Hepatic stellate cell (primary cell): ENCODE data around the gene DRD2.
"Not testable (repeated sequence)": the region's sequence is repeated elsewhere in the genome, so short reads cannot be mapped to it uniquely, and the experiment has no call there.

Experiments used
- DNase-seq: peaks from one replicate; pipeline ENCODE4 v3.0.0; 2011; ENCODE audit warnings: low spot score

Gene DRD2

GRCh38 chr11:113475160-113475761, at the start of gene DRD2:
Gene DRD2 (minus strand): TSS chr11:113475398. CDS start chr11:113424651, 50,747 bp downstream.
- DNase-seq: no peak

- DNase-seq: not testable (repeated sequence)
Measured at GRCh38 chr11:113523906-113524305, 48.7 kb upstream of the DRD2 start.

GRCh38 chr11:113521737-113522517, 46.7 kb upstream of the DRD2 start:
- no peak for DNase-seq

DNA sequence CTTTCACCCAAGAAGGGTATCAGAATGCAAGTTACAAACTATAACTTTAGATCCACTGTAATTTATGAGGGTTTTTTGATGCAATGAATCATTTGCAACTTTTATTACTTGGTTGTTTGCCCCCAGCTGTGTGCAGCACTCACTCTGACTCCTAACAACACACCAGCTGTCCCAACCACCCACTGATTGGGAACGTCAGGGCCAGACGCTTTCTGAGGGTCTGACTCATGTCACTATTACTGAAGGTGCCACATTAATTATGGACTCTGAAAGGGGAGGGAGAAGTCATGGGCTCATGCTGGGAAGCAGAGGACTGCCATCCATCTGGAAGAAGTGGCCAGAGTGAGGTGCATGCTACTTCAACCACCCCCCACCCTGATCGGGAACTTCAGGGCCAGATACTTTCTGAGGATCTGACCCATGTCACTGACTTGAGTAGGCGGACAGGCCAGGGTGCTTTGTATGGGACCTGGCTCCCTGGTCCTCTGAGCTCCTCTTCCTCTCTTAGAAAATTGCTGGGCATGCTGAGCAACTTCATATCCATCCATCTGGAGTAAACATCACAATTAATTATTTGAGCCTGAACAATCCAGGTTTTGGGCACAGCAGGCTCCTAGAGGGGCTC, 44.9 kb upstream of the DRD2 start:
- DNase-seq: no peak

DNA sequence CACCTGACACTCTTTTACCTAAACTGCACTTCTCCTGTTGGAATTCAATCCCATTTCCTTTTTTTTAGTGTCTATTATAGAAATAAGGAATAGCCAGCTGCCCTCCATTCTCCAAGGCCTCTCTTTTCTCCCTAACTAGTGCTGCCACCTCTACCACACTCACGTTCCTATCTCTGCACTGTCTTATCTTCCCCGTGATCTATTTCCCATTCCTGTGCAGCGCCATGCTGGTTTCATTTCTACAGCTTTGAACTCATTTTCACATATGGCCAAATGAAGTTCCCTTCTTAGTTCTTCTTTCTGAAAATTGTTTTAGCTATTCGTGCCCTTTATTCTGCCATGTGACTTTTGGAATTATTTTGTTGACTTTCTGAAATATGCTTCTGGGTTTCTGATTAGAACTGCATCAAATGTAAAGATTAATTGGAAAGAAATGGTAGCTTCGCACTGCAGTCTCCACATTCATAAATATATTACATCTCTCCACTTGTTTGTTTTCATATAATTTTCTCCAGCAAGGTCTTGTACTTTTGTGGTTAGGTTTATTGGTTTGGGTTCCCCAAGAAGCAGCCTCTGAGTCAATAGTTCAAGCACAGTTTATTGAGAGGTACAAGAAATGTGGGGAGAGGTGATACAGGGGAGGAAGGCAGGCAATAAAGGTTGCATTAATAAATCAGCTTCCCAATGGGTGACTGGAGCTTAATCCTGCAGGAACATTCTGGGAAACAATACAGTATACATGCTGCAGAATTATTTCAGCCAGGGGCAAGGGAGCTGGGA, 43.7 kb upstream of the DRD2 start:
- DNase-seq: no peak

GRCh38 chr11:113517361-113517760, 42.2 kb upstream of the DRD2 start:
- DNase-seq: no peak

DNA sequence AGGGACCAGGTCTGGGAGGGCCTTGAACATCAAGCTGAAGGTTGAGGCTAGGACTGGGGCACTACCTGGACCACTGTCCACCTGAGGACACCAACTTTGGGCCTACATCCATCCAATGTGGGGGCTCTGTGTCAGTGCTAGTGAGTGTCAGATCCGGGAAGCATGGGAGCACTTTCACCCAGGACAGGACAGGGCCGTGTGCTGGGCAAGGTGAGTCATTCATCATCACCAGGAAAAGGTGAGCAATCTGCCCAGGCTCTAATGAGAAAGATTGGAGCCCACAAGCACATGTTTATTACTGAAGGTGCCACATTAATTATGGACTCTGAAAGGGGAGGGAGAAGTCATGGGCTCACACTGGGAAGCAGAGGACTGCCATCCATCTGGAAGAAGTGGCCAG, 39.7 kb upstream of the DRD2 start:
- DNase-seq: no peak

DNA sequence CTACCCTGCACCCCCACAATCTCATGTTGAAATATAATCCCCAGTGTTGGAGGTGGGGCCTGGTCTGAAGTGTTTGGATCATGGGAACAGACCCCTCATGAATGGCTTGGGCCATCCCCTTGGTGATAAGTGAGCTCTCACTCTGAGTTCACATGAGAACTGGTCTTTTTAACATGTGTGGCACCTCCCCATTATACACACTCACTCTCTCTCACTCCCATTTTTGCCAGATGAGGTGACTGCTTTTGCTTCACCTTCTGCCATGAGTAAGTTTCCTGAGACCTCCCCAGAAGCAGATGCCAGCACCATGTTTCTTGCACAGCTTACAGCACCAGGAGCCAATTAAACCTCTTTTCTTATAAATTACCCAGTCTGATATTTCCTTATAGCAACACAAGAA, 32.1 kb upstream of the DRD2 start:
- DNase-seq: no peak

DNA sequence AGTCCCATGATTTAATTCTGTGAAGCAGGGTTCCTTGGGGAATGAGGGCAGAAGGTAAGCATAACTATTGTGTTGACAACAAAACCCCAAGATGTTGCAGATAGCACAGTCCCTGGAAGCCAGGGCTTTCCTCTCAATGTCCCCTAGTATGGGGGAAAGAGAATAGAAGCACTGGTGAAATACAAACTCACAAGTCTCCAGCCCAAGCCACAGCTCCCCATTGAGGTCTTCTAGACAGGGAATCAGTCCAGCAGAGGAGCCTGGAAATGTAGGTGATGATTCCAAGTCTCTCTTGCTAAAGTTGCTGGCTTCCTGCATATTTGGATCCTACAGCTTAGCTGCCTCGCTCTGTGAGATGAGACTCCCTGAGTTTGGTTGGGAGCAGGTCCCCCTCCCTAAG, 31.7 kb upstream of the DRD2 start:
- no peak for DNase-seq

- no peak for DNase-seq
Measured at GRCh38 chr11:113506461-113506860, 31.3 kb upstream of the DRD2 start.

DNA sequence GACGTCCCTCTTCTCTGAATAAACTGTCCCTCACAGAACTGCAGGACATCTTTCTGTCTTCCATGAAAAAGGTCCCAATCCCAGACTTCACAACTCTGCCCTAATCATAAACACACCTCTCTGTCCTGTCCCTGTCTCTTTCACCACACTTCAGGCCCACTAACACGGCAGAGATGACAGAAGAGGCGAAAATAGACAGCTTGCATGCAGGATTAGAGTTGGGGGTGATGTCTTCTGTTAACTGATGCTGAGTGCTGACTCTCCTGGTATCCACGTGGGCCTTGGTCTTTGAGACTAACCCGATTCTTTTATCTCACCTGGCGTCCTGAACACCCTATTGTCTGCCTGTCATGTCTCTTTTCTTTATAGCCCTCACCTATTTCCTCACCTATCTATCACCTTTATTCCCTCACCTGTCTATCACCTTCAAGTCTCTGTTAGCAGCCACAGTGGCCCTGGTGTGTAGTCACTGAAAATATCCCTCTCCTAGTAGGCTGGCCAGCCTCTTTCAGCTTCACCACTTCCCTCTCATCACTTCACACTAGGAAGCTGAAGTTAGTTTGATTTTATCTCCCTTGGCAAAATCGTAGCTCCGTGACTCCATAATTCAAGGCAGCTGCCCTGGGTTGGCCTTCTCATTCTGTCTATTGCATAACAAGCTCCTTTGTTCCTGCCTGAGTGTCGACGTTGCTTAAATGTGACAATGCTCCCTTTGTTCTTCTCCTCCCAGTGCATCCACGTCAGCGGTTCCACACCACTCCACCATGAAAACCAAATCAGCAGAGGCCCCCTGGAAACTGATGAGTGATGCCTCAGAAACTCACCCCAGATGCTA, 30.6 kb upstream of the DRD2 start:
- DNase-seq: no peak

GRCh38 chr11:113505046-113505445, 29.8 kb upstream of the DRD2 start:
- DNase-seq: no peak

DNA sequence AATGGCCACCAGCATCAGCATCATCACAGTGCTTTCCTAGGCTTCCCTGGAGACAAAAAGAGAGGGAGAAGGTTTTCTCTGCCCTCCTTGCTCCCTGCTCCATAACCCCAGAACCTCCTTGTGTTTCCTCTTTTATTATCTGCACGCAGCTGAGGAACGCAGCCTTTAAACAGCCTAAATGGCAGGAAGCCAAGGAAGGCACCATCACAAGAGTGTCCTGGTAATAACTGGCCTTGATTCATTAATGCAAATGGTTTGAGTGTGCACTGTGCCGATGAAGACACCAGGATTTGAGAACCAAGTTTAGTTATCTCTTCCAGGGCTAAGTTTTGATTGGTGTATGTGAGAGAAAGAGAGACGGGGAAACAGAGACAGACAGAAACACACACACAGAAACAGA, 29.4 kb upstream of the DRD2 start:
- no peak for DNase-seq

- no peak for DNase-seq
Measured at GRCh38 chr11:113504071-113504470, 28.9 kb upstream of the DRD2 start.

DNA sequence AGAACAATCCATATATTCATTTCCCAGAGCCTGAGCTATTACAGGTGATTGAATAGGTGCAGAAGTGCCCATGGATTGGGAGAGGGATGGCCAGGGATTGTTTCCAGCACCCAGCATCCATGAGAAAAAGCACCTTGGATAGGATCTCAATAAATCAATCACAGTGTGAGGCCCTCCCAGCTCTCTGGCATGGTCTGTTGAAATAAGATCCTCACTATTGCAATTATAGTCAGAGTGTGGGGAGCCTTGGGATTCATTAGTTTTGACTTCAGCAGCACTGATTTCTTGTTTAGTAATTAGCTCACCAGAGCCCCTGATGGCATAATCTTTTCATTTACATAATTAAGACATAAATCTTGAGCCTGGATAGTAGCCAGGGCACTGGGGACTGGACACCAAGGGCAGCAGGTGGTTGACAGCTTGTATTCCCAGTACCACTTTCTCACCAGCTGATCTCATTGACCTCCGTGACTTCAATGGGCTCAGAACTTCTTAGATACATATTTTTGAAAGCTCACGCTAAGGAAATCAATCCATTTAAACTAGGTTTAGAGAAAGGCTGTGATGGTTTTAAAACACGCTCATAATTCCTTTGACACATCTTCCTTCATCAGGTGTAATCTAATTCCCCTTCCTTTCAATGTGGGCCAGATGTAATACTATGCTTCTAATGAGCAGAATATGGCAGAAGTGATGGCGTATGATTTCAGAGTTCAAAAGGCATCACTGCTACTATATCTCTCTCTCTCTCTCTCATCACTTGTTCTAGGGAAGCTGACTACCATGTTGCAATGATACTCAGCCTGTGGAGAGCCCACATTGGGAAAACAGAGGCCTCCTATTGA, 22.1 kb upstream of the DRD2 start:
- no peak for DNase-seq

DNA sequence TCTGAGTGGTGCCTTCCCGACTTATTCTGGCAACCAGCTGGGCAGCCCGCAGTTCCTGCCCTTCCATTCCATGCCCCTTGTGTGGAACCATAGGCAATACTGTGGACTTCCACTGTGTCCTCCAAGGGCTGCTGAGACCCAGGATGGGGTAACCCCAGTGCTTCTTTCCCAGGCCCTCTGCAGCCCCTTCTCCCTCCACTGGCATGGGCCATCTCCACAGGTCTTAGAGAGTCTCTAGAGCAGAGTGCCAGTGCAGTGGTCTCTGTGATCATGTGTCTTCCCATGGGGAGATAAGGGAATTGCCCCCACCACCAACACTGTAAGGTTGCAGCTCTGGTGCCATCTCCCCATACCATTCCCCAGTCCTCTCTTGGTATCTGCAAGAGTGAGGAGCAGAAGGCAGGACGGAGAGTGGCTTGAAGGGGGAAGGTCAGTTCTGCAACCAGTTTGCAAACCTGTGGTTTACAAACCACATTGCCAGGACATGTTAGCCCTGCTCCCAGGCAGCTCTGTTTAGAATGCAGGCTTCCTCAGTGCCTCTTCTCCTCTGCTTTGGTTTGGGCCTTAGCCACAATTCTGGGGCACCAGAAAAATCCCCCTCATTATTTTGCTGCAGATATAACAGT, 20.9 kb upstream of the DRD2 start:
- no peak for DNase-seq

- no peak for DNase-seq
Measured at GRCh38 chr11:113494021-113494420, 18.8 kb upstream of the DRD2 start.

DNA sequence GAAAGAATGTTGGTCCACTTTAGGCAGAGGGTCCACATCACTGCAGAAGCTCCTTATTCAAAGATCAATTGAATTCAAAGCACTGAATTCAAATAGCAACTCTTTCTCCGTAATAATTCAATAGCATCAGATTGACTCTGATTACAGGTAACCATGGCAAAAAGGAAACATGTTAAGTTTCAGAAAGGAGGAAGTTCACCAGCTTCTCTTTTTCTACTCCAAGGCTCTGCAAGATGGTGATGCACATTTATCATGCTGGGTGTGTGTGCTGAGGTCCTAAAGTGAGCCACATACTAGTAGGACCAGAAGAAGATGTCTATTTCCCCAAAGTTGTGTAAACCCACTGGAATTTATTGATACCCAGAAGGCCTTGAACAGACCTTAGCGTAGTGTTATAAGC, 18.0 kb upstream of the DRD2 start:
- no peak for DNase-seq

- DNase-seq: no peak
Measured at GRCh38 chr11:113488931-113489351, 13.7 kb upstream of the DRD2 start.

DNA sequence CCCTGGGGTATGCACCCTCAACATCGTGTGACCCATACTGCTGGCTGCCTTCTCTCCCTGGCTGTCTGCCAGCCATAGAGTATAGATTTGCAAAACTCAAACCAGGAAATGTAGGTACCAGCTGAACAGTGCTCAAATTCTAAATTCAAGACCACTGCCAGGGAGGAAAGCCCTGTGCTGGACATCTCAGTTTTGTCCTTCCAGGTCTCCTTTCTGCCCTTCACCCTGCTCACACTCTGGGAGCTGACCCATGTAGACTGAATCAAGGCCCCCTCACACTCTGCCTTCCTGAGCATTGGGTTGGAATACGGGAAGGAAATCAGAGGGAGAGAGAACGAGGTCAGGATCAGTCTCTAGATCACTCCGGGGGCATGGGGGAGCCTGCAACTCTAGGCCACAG, 12.4 kb upstream of the DRD2 start:
- DNase-seq: no peak
